DND-41 (cell line): ENCODE results near the gene KIRREL3.

ENCODE experiments used
- EZH2 ChIP-seq: IDR thresholded peaks from 3 replicates; pipeline ENCODE4 v1.6.1; 2012; ENCODE audit warnings: borderline replicate concordance, low read depth, mild to moderate bottlenecking, moderate library complexity, low read length, inconsistent platforms; ENCODE audit not compliant: severe bottlenecking
- TF ChIP-seq, protein P1 (sequence below): IDR thresholded peaks from 2 replicates; pipeline ENCODE4 v1.5.1; 2012; ENCODE audit warnings: borderline replicate concordance, low read length, moderate library complexity, mild to moderate bottlenecking; ENCODE audit not compliant: poor library complexity, severe bottlenecking; ENCODE audit errors: extremely low read depth

DNA sequence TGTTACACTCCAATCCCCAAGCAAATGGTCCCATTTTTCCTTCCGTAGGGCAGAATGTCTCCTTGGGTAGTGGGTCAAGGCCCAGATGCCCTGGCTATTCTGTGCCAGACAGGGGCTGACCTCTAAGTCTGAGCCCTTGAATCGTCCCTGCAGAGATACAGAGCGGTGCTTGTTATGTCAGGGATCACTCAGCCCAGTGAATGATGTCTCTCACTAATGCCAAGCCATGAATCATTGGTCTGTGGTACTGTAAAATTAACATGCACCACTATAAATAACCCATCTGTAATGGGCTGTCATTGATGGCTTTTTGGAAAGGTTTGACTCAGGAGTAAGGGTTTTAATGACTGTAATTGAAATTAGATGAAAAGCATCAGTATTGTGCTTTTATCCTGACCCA is 35.3 kb upstream of the KIRREL3 start:
- TF ChIP-seq, protein P1, sequence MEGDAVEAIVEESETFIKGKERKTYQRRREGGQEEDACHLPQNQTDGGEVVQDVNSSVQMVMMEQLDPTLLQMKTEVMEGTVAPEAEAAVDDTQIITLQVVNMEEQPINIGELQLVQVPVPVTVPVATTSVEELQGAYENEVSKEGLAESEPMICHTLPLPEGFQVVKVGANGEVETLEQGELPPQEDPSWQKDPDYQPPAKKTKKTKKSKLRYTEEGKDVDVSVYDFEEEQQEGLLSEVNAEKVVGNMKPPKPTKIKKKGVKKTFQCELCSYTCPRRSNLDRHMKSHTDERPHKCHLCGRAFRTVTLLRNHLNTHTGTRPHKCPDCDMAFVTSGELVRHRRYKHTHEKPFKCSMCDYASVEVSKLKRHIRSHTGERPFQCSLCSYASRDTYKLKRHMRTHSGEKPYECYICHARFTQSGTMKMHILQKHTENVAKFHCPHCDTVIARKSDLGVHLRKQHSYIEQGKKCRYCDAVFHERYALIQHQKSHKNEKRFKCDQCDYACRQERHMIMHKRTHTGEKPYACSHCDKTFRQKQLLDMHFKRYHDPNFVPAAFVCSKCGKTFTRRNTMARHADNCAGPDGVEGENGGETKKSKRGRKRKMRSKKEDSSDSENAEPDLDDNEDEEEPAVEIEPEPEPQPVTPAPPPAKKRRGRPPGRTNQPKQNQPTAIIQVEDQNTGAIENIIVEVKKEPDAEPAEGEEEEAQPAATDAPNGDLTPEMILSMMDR, result no peak
- no peak for TF ChIP-seq EZH2
